H1 (cell line): ENCODE measurements around the gene CRTC1.

Experiments used
- CEBPB ChIP-seq: IDR thresholded peaks from 2 replicates; pipeline ENCODE4 v1.6.1; 2012; ENCODE audit warnings: low read depth, low read length
- FOSL1 ChIP-seq: IDR thresholded peaks from 2 replicates; pipeline ENCODE4 v1.6.1; 2011; ENCODE audit warnings: mild to moderate bottlenecking, low read depth, low read length, moderate library complexity; ENCODE audit not compliant: insufficient read depth
- JUN ChIP-seq: IDR thresholded peaks from 2 replicates; pipeline ENCODE4 v1.6.1; 2011; ENCODE audit warnings: low read depth, mild to moderate bottlenecking, improper control_type of control experiment, low read length
- KDM1A ChIP-seq: fragments of 200-600, 300-600 bp; sonication (generic); IDR thresholded peaks from 2 replicates; pipeline ENCODE4 v1.7.1; 2016; ENCODE audit warnings: mild to moderate bottlenecking, low read length, borderline replicate concordance
- MAX ChIP-seq: IDR thresholded peaks from 2 replicates; pipeline ENCODE4 v1.6.1; 2012; ENCODE audit warnings: inconsistent platforms
- NRF1 ChIP-seq: IDR thresholded peaks from 2 replicates; pipeline ENCODE4 v1.6.1; 2011; ENCODE audit warnings: mild to moderate bottlenecking, low read depth, low read length, improper control_type of control experiment
- POLR2AphosphoS5 ChIP-seq: IDR thresholded peaks from 2 replicates; pipeline ENCODE4 v1.6.1; 2011; ENCODE audit warnings: low read depth, low read length
- POU5F1 ChIP-seq: IDR thresholded peaks from 2 replicates; pipeline ENCODE4 v1.6.1; 2011; ENCODE audit warnings: low read depth, mild to moderate bottlenecking, low read length, moderate library complexity
- RAD21 ChIP-seq, 2 experiments: IDR thresholded peaks in 1 of 2; conservative IDR thresholded peaks in 1 of 2; 2 replicates each; pipeline ENCODE4 v1.6.1; 2011; ENCODE audit warnings: low read depth in 2 of 2, low read length in 2 of 2, improper control_type of control experiment in 1 of 2, inconsistent platforms in 1 of 2, mild to moderate bottlenecking in 1 of 2, moderate library complexity in 1 of 2
- TAF1 ChIP-seq: IDR thresholded peaks from 2 replicates; pipeline ENCODE4 v1.6.1; 2011; ENCODE audit warnings: mild to moderate bottlenecking, low read depth, low read length
- TBP ChIP-seq: IDR thresholded peaks from 2 replicates; pipeline ENCODE4 v1.6.1; 2011; ENCODE audit warnings: low read depth, low read length, improper control_type of control experiment
- YY1 ChIP-seq: IDR thresholded peaks from 2 replicates; pipeline ENCODE4 v1.6.1; 2011; ENCODE audit warnings: low read depth, mild to moderate bottlenecking, low read length
- TF ChIP-seq, protein P1 (sequence below), 3 experiments: IDR thresholded peaks; 1 replicate in 2 of 3; 2 replicates in 1 of 3; pipeline versions ENCODE4 v1.5.1 to v1.6.1; 2011; ENCODE audit warnings: low read length in 3 of 3, mild to moderate bottlenecking in 3 of 3, inconsistent platforms in 2 of 3, low read depth in 1 of 3, moderate library complexity in 1 of 3; ENCODE audit not compliant: insufficient read depth in 1 of 3; ENCODE audit errors: control extremely low read depth in 1 of 3

- TF ChIP-seq FOSL1: no peak
- no peak for TF ChIP-seq CEBPB
- no peak for TF ChIP-seq MAX
- TF ChIP-seq, protein P1, sequence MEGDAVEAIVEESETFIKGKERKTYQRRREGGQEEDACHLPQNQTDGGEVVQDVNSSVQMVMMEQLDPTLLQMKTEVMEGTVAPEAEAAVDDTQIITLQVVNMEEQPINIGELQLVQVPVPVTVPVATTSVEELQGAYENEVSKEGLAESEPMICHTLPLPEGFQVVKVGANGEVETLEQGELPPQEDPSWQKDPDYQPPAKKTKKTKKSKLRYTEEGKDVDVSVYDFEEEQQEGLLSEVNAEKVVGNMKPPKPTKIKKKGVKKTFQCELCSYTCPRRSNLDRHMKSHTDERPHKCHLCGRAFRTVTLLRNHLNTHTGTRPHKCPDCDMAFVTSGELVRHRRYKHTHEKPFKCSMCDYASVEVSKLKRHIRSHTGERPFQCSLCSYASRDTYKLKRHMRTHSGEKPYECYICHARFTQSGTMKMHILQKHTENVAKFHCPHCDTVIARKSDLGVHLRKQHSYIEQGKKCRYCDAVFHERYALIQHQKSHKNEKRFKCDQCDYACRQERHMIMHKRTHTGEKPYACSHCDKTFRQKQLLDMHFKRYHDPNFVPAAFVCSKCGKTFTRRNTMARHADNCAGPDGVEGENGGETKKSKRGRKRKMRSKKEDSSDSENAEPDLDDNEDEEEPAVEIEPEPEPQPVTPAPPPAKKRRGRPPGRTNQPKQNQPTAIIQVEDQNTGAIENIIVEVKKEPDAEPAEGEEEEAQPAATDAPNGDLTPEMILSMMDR (IDR thresholded peaks at IDR 0.05; ENCODE audit: control extremely low read depth in 1 of 3, insufficient read depth in 1 of 3, low read depth in 1 of 3, low read length in 3 of 3): no peak
- TF ChIP-seq TAF1: no peak
- no peak for TF ChIP-seq JUN
- no peak for TF ChIP-seq KDM1A
- TF ChIP-seq TBP: no peak
- TF ChIP-seq POLR2AphosphoS5: no peak
- no peak for TF ChIP-seq POU5F1
- no peak for TF ChIP-seq NRF1
- TF ChIP-seq RAD21 (IDR thresholded peaks at IDR 0.05 in 1 of 2, conservative IDR thresholded peaks at IDR 0.05 in 1 of 2; ENCODE audit: low read depth in 2 of 2, low read length in 2 of 2): no peak
- TF ChIP-seq YY1: no peak
These were observed 130.6 kb downstream of the CRTC1 start for GRCh38 chr19:18814063-18814462.
